Mesodermal cell (in vitro differentiated cells): ENCODE results near the gene ADRA2C.

Experiments used
- H3K27ac ChIP-seq: 2 replicates; pipeline ENCODE4 v1.7.0; 2013; ENCODE audit warnings: mild to moderate bottlenecking, low read depth, low read length, moderate library complexity; ENCODE audit not compliant: severe bottlenecking
- H3K36me3 ChIP-seq: 2 replicates; pipeline ENCODE4 v1.7.1; 2013; ENCODE audit warnings: mild to moderate bottlenecking, low read length, moderate library complexity; ENCODE audit not compliant: control insufficient read depth, insufficient read depth
- H3K4me1 ChIP-seq: one replicate; pipeline ENCODE4 v1.7.1; 2013; ENCODE audit warnings: mild to moderate bottlenecking, low read length; ENCODE audit not compliant: insufficient read depth, control insufficient read depth, poor library complexity, severe bottlenecking
- H3K4me3 ChIP-seq: 2 replicates; pipeline ENCODE4 v1.7.0; 2013; ENCODE audit warnings: low read length, control low read depth, mild to moderate bottlenecking; ENCODE audit not compliant: insufficient read depth, poor library complexity, severe bottlenecking; ENCODE audit errors: extremely low read depth
- H3K9me3 ChIP-seq: 2 replicates; pipeline ENCODE4 v1.7.1; 2013; ENCODE audit warnings: mild to moderate bottlenecking, low read length, moderate library complexity; ENCODE audit not compliant: control insufficient read depth
- WGBS, 2 experiments: methylation state at CpG; one replicate each; pipeline ENCODE4 v1.1.5; 2013; ENCODE audit warnings: missing lambda C conversion rate in 2 of 2; ENCODE audit not compliant: insufficient coverage in 2 of 2; 5-methylcytosine and 5-hydroxymethylcytosine counted together

The ADRA2C gene

DNA sequence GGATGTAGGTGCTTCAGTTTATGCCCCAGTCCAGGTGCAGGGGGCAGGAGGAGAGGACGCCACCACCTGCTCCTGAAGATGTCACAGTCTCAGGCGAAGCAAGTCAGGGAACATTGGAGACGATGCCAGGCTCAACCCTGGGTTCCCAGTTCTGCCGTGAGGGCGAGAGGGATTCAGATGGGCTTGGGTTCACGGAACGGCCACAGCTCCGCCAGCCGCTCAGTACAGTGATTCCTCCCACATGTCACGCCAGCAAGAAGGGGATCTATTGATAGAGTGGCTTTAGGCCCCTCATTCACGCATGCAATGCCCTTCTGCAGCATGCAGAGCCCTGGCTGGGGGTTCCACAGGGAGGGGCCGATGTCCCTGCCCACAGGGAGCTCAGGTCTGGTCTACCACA is 34.2 kb downstream of the ADRA2C start:
- Histone ChIP-seq H3K9me3 (peaks cover 11% of the 10 kb centered on the region), H3K27ac (no peak overlapping the region), H3K4me3 (no peak overlapping the region), H3K36me3 (no peaks in the 10 kb centered on the region), H3K4me1 (peaks cover 8% of the 10 kb centered on the region)
- 82% methylated on average over 11 to 12 of the region's 12 CpGs for WGBS, 2 experiments

DNA sequence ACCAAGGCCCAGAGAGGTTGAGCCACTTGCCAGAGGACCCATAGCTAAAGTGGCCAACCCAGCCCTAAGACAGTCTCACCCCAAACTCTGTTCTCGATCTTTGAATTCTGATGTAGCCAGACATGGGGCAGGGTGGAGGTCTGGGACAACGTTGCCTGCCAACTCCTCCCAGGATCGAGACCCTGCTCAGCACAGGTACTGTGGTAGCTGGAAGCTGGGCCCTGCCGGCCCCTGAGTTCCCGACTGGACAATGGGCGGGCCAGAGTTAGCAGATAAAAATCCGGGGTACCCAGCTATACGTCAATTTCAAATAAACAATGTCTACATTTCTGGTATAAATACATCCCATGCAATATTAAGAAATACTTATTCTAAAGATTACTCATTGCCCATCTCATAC is 35.3 kb downstream of the ADRA2C start:
- WGBS, 2 experiments, result 83 to 94% methylated on average over 5 to 7 of the region's 8 CpGs
- peaks cover 3% of the 10 kb centered on the region for H3K9me3 ChIP-seq
- no peak overlapping the region for H3K27ac ChIP-seq

DNA sequence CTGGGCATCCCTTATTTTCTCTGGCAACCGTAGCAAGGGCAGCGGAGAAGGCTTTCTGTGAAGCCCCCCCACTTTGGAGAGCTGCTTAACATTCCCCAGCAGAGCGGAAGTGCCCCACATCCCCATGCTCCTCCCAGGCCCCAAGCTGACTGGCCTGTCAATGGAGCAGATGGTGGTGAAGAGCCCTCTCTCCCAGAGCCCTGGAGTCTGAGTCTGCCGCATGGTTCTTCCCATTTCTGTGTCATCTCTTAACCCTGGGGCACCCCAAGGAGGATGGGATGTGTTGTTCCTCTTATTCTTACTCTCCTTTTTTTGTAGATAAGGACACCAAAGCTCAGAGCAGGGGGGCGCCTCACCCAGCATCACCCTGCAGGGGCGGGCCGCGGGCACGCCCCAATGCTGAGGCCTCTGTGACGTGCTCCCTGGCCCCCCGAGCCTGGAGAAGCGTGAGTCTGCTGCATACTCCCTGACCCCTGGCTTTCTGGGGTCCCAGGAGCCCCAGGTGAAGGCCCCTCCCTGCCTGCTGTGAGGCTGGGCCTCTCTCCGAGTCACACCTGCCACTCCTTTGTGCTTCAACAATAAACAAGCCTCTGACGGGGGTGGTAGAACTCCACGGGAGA is 35.9 kb downstream of the ADRA2C start:
- no peaks in the 10 kb centered on the region for H3K36me3 ChIP-seq
- H3K27ac ChIP-seq, result no peak overlapping the region
- H3K4me1 ChIP-seq, result peaks cover 8% of the 10 kb centered on the region
- no peaks in the 10 kb centered on the region for H3K9me3 ChIP-seq
- no peak overlapping the region for H3K4me3 ChIP-seq
- WGBS, 2 experiments, result 79 to 88% methylated on average over 8 to 11 of the region's 15 CpGs

More for the DNA sequence above, 35.3 kb downstream of the ADRA2C start:
- Histone ChIP-seq H3K4me3 (no peak overlapping the region), H3K36me3 (no peaks in the 10 kb centered on the region), H3K4me1 (peaks cover 8% of the 10 kb centered on the region)

DNA sequence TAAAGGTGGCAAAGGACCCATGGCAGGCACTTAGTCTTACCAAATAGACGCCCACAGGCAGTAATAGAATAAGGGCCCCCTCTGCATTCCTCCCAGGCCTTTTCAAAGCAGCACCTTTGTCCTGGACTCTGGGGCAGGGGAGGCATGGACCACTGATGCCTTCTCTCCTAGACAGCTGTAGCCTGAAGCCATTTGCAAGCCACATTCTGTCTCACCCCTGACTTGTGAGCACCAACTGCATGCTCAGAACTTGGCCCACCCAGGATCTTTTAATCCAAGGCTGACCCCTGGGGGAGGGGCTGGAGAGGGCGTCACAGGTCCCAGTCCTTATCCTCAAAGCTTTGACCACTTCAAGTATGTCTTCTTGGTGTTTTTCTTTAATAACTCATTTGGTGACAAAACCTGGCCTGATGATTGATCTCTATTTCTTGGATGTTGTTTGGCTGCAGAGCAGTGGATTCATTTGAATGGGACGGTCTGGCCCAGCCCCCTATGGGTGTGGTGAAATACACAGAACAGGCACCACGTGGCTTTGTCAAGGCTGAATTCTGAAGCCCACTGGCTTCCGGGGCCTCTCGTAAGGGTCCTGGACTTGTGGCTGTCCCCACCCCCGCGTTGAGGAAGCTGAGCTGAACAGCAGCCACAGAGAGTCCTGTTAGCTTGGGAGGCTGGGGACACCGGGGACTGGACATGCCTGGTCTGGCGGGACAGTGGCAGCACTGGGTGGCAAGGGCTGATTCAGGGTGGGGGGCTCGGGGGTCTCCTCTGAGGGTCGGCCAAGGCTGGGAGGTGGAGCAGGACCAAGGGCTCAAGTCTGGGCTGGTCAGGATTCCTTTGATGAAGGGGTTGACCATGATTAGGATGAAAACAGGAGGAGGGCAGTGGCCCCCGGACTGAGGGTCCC is 36.6 kb downstream of the ADRA2C start:
- peaks cover 9% of the 10 kb centered on the region for H3K4me1 ChIP-seq
- WGBS, 2 experiments, result 77% methylated on average over 9 to 12 of the region's 13 CpGs
- H3K4me3 ChIP-seq, result no peak overlapping the region
- H3K36me3 ChIP-seq, result no peaks in the 10 kb centered on the region
- H3K27ac ChIP-seq, result no peak overlapping the region
- H3K9me3 ChIP-seq, result no peaks in the 10 kb centered on the region

DNA sequence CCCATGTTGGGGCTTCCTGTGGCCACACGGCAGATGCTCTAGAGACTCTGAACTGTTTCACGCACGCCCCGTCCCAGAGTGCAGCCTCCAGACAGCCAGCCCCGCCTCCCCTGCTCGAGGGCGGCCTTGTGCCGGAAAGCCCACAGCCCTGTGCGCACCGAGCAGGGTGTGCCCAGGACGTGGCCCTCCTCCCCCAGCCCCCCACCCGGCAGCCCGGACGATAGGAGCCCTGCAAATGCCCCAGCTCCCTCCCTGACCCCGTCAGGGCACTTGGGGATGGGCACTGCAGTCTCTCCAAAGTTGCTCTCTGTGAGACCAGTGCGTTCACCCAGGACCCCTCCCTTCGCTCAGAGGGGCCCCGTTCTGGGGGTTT is 37.3 kb downstream of the ADRA2C start:
- Histone ChIP-seq H3K4me3 (no peak overlapping the region), H3K27ac (no peak overlapping the region), H3K9me3 (no peaks in the 10 kb centered on the region), H3K4me1 (peaks cover 12% of the 10 kb centered on the region), H3K36me3 (no peaks in the 10 kb centered on the region)
- WGBS, 2 experiments, result 87 to 89% methylated on average over 12 to 14 of the region's 18 CpGs

DNA sequence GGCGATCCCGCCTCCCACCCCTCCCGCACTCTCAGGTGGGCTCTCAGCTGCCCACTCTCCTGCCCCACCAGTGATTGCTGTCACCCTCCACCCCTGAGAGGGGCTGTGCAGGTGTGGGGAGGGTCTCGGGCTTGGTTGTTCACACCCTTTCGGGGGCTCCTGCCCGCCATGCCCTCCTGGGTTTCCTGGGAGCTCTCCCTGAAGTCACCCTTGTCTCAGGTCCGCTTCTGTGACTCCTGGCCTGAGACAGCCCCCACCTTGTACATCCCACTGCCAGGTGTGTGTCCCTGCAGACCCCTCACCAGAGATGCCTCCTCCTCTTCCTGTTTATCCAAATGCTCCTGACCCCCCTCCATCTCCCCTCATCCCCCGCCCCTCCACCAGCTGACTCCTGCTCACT is 37.8 kb downstream of the ADRA2C start:
- no peak overlapping the region for H3K4me3 ChIP-seq
- no peaks in the 10 kb centered on the region for H3K9me3 ChIP-seq
- 80 to 87% methylated on average over 2 to 4 of the region's 8 CpGs for WGBS, 2 experiments
- H3K36me3 ChIP-seq, result no peaks in the 10 kb centered on the region
- no peak overlapping the region for H3K27ac ChIP-seq
- H3K4me1 ChIP-seq, result peaks cover 12% of the 10 kb centered on the region

DNA sequence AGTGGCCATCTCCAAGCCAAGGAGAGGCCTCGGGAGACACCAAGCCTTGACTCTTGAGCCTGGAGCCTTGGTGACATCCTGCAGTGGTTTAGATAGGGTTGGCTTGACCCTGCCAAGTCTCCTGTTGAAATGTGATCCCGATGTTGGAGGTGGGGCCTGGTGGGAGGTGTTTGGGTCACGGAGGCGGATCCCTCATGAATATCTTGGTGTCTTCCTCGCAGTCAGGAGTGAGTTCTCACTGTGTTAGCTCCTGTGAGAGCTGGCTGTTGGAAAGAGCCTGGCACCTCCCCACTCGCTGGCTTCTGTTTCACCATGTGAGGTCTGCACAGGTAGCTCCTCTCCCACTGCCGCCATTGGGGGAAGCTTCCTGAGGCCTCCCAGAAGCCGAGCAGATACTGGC is 38.8 kb downstream of the ADRA2C start:
- no peak overlapping the region for H3K4me3 ChIP-seq
- H3K27ac ChIP-seq, result no peak overlapping the region
- 91 to 97% methylated on average over 6 to 7 of the region's 8 CpGs for WGBS, 2 experiments
- no peaks in the 10 kb centered on the region for H3K36me3 ChIP-seq
- H3K9me3 ChIP-seq, result no peaks in the 10 kb centered on the region
- peaks cover 12% of the 10 kb centered on the region for H3K4me1 ChIP-seq

DNA sequence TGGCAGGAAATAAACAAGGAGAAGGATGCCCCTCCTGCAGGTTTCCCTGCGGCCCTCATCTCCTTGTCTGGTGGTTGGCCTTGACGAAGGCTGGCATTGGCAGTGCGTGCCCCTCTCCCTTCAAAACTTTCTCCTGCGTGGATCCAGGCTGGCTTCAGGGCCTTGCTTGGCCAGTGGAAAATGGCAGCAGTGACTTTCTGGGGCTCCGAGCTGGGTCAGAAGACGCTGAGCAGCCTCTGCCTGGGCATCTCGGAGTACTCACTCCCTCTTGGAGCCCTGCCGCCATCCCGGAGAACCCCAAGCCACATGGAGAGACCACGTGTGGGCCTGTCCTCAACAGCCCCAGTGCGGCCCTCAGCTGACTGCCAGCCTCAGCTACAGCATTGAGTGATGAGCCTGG is 39.5 kb downstream of the ADRA2C start:
- H3K4me3 ChIP-seq, result no peak overlapping the region
- no peak overlapping the region for H3K27ac ChIP-seq
- no peaks in the 10 kb centered on the region for H3K36me3 ChIP-seq
- 91 to 92% methylated on average over 10 to 11 of the region's 11 CpGs for WGBS, 2 experiments
- H3K9me3 ChIP-seq, result no peaks in the 10 kb centered on the region
- H3K4me1 ChIP-seq, result peaks cover 12% of the 10 kb centered on the region

DNA sequence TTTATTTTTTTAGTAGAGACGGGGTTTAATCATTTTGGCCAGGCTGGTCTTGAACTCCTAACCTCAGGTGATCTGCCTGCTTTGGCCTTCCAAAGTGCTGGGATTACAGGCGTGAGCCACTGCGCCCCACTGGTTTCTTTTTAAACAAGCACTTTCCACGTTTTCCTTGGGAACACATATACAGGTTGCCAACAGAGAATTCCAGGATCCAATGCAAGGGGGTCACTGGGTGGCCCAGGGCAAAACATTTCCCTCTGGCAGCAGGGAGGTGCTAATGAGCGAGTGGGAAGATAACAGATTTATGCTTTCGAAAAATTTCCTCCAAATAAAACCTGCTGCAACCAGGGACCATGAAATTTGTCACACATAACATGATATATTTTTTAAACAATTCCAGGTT is 41.1 kb downstream of the ADRA2C start:
- H3K4me3 ChIP-seq, result no peak overlapping the region
- peaks cover 12% of the 10 kb centered on the region for H3K4me1 ChIP-seq
- WGBS, 2 experiments, result 78 to 83% methylated on average over 3 to 4 of the region's 6 CpGs
- no peaks in the 10 kb centered on the region for H3K9me3 ChIP-seq
- no peak overlapping the region for H3K27ac ChIP-seq
- no peaks in the 10 kb centered on the region for H3K36me3 ChIP-seq

DNA sequence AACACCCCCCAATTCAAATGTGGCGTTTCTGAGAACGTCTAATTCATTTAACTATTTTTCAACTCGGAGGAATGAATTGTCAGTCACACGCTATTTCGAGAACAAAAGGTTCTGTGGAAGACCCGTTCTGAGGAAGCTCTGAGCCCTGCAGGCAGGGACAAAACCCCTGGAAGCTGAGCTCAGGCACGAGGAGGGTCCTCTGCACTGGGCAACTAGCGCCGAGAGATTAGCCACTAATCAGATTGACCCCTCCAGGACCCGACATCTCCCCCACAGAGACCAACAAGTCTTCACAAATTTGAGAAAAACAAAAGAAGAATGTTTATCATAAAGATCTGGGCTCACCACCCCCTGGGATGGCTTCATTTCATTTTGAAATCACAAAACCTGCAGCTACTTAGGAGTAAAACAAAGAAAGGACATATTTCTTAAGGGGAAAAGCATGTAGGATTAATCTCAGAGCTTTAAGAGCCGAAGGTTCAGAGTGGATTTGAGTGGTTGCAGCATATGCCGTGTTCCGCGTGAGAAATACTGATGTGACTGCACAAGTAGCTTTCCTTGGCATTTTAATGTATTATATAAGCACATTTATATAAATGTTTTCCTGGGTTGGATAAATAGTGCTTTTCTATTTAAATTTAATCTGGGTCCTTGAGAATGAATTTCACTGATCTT is 41.8 kb downstream of the ADRA2C start:
- Histone ChIP-seq H3K36me3 (no peaks in the 10 kb centered on the region), H3K9me3 (no peaks in the 10 kb centered on the region), H3K4me3 (no peak overlapping the region), H3K4me1 (peaks cover 5% of the 10 kb centered on the region), H3K27ac (no peak overlapping the region)
- WGBS, 2 experiments, result 20 to 25% methylated on average over 8 to 9 of the region's 14 CpGs
